Panc1 (cell line): ENCODE data around the gene DIAPH2. TPM values are rescaled to one million over a fixed set of nuclear protein-coding genes. Genes with fewer than 3 reads are reported as not detected.

Experiments used
- ATAC-seq: fragments of 200-7000 bp; cut with Tn5 transposase; 2 replicates; pipeline ENCODE4 v1.9.1; 2020; ENCODE audit warnings: mild to moderate bottlenecking, moderate library complexity
- BruUV-seq: library from RNA; stranded (reverse); fragments of 400-500 nt; replicated peaks from 2 replicates; lab custom pipeline; 2021; lab: Mats Ljungman, UMichigan
- CTCF ChIA-PET: fragments of 300-600 bp; sonication (Branson Sonifier 250); formaldehyde crosslinking; loops from one replicate; lab custom pipeline; 2022; ENCODE audit warnings: antibody characterized with exemption; lab: Charles Lee
- POLR2A ChIA-PET: fragments of 300-600 bp; sonication (Branson Sonifier 250); formaldehyde crosslinking; loops from one replicate; lab custom pipeline; 2022; ENCODE audit warnings: antibody characterized with exemption; lab: Charles Lee
- DNase-seq: peaks from one replicate; pipeline ENCODE4 v3.0.0-alpha.2; 2010; ENCODE audit warnings: low read depth, low spot score
- H3K27ac ChIP-seq: 2 replicates; pipeline ENCODE4 v1.5.1; 2011; ENCODE audit warnings: mild to moderate bottlenecking, low read length, inconsistent platforms
- H3K27me3 ChIP-seq: fragments of 200-500 bp; sonication (Bioruptor generic); 2 replicates; pipeline ENCODE4 v1.6.0; 2014; ENCODE audit warnings: low read length, inconsistent platforms; ENCODE audit not compliant: control insufficient read depth, insufficient read depth
- H3K36me3 ChIP-seq: fragments of 200-500 bp; sonication (Bioruptor generic); 2 replicates; pipeline ENCODE4 v1.5.1; 2014; ENCODE audit warnings: inconsistent platforms, mild to moderate bottlenecking, low read length, moderate library complexity; ENCODE audit not compliant: control insufficient read depth, insufficient read depth
- H3K4me1 ChIP-seq: 2 replicates; pipeline ENCODE4 v1.5.1; 2011; ENCODE audit warnings: inconsistent platforms, mild to moderate bottlenecking, low read length, moderate library complexity; ENCODE audit not compliant: control insufficient read depth, insufficient read depth
- H3K4me3 ChIP-seq, 2 experiments: 2 replicates each; pipeline ENCODE4 v1.5.1; 2011 to 2012; ENCODE audit warnings: low read depth in 2 of 2, low read length in 2 of 2, mild to moderate bottlenecking in 2 of 2, inconsistent platforms in 1 of 2, moderate library complexity in 1 of 2
- H3K9me3 ChIP-seq: fragments of 200-500 bp; sonication (Bioruptor generic); 2 replicates; pipeline ENCODE4 v1.5.1; 2014; ENCODE audit warnings: low read depth, mild to moderate bottlenecking, inconsistent platforms, low read length, moderate library complexity; ENCODE audit not compliant: control insufficient read depth, insufficient read depth
- CTCF ChIP-seq: fragments of 450-650 bp; IDR thresholded peaks from 2 replicates; pipeline ENCODE4 v1.5.1; 2017; ENCODE audit warnings: mild to moderate bottlenecking
- POLR2AphosphoS5 ChIP-seq: IDR thresholded peaks from 2 replicates; pipeline ENCODE4 v1.6.1; 2012; ENCODE audit warnings: mild to moderate bottlenecking, low read depth, low read length, moderate library complexity
- REST ChIP-seq, 2 experiments: IDR thresholded peaks; 2 replicates each; pipeline ENCODE4 v1.6.1; 2011 to 2012; ENCODE audit warnings: low read depth in 2 of 2, control low read depth in 1 of 2, low read length in 1 of 2, mild to moderate bottlenecking in 1 of 2, moderate library complexity in 1 of 2; ENCODE audit not compliant: insufficient read depth in 1 of 2
- SIN3A ChIP-seq: IDR thresholded peaks from 2 replicates; pipeline ENCODE4 v1.6.1; 2012; ENCODE audit warnings: low read depth, mild to moderate bottlenecking, low read length, moderate library complexity, borderline replicate concordance; ENCODE audit not compliant: insufficient read depth
- TCF7L2 ChIP-seq: IDR thresholded peaks from 2 replicates; pipeline ENCODE4 v1.6.1; 2011; ENCODE audit warnings: mild to moderate bottlenecking, low read depth, low read length, inconsistent platforms
- in situ Hi-C: cut with HindIII; loops from 2 replicates; pipeline ENCODE4 v1.10.0; 2016; ENCODE audit warnings: low sequenced_read_pairs, low pct_unique_long_range_greater_than_20kb
- intact Hi-C: fragments of 100-400 bp; cut with micrococcal nuclease; formaldehyde crosslinking; loops from one replicate; pipeline ENCODE4 v1.10.0; 2022; ENCODE audit not compliant: unreplicated experiment
- total RNA-seq: library from RNA; stranded (reverse); gene quantifications from one replicate; pipeline ENCODE4 v1.2.1, GENCODE V29; 2021; ENCODE audit not compliant: unreplicated experiment

Gene DIAPH2
- total RNA-seq, 1 experiment from 2014 or later: 17.0 TPM

GRCh38 chrX:97605271-97605670, 920.6 kb downstream of the DIAPH2 start:
- TF ChIP-seq CTCF (no peak), POLR2AphosphoS5 (no peak), TCF7L2 (no peak)
- ChIA-PET CTCF (interaction anchor here (0.6 kb wide), 1 partner anchor 1498 kb away, joined by 6 read pairs; no protein-coding TSS in a partner anchor), POLR2A (no interaction called here)
- no TSS peak for BruUV-seq
- H3K4me1 ChIP-seq: no peaks in the 10 kb centered on the region
- no peaks in the 10 kb centered on the region for H3K36me3 ChIP-seq
- in situ Hi-C loops (no loop called here), intact Hi-C loops (no loop called here)
- no peak for ATAC-seq
- no peak overlapping the region for H3K27ac ChIP-seq
- no peaks in the 10 kb centered on the region for H3K27me3 ChIP-seq
- no peaks in the 10 kb centered on the region for H3K9me3 ChIP-seq
- no peak overlapping the region for H3K4me3 ChIP-seq
- no peak for DNase-seq

GRCh38 chrX:97609357-97609756, 924.7 kb downstream of the DIAPH2 start:
- POLR2A ChIA-PET: no interaction called here
- BruUV-seq: no TSS peak
- Histone ChIP-seq H3K36me3 (no peaks in the 10 kb centered on the region), H3K27me3 (no peaks in the 10 kb centered on the region), H3K27ac (no peak overlapping the region), H3K4me1 (no peaks in the 10 kb centered on the region), H3K9me3 (no peaks in the 10 kb centered on the region), H3K4me3 (no peak overlapping the region)
- intact Hi-C loops: no loop called here
- CTCF ChIA-PET: no interaction called here
- DNase-seq (no peak), ATAC-seq (no peak)
- TF ChIP-seq REST (IDR thresholded peaks at IDR 0.05; ENCODE audit: insufficient read depth in 1 of 2, low read depth in 2 of 2, low read length in 1 of 2) (no peak), POLR2AphosphoS5 (no peak), CTCF (no peak), TCF7L2 (no peak), SIN3A (no peak)
- in situ Hi-C loops: no loop called here
